NOMO-1 (cell line): ENCODE data around the gene SLC39A7.
"Not testable (repeated sequence)": the region's sequence is repeated elsewhere in the genome, so short reads cannot be mapped to it uniquely, and the experiment has no call there.

Experiments
- DNase-seq, 2 experiments: peaks; one replicate each; lab custom pipeline; 2025; ENCODE audit not compliant: unreplicated experiment in 2 of 2; lab: John Stamatoyannopoulos, UW

Gene SLC39A7

GRCh38 chr6:33226503-33227120 is 25.9 kb downstream of the SLC39A7 start:
- not testable (repeated sequence) for DNase-seq

- DNase-seq = no peak
These were observed 34.6 kb downstream of the SLC39A7 start for GRCh38 chr6:33235221-33235634.

- DNase-seq = no peak
These were observed 35.7 kb downstream of the SLC39A7 start for GRCh38 chr6:33236328-33236727.

GRCh38 chr6:33236852-33237251 is 36.2 kb downstream of the SLC39A7 start:
- no peak for DNase-seq

GRCh38 chr6:33237741-33238140 is 37.1 kb downstream of the SLC39A7 start:
- no peak for DNase-seq

GRCh38 chr6:33241968-33242367 is 41.3 kb downstream of the SLC39A7 start:
- no peak for DNase-seq

- DNase-seq = no peak
These were observed 42.8 kb downstream of the SLC39A7 start for GRCh38 chr6:33243476-33243875.

- peak; percentile 41 to 76 for DNase-seq
These were observed 47.4 kb downstream of the SLC39A7 start for GRCh38 chr6:33247977-33248642.

- DNase-seq = peak in 1 of 2 experiments; percentile 70
These were observed 47.9 kb downstream of the SLC39A7 start for GRCh38 chr6:33248643-33248931.

- DNase-seq = peak; percentile 100
These were observed 48.5 kb downstream of the SLC39A7 start for GRCh38 chr6:33248932-33249731.

GRCh38 chr6:33249732-33250630 is 49.3 kb downstream of the SLC39A7 start:
- DNase-seq = no peak

- DNase-seq = no peak
These were observed 50.1 kb downstream of the SLC39A7 start for GRCh38 chr6:33250731-33251130.

GRCh38 chr6:33251395-33252012 is 50.8 kb downstream of the SLC39A7 start:
- DNase-seq = no peak

- no peak for DNase-seq
These were observed 52.1 kb downstream of the SLC39A7 start for GRCh38 chr6:33252759-33253158.
